ENCODE results near the gene TMEM175.

Gene TMEM175

DNA sequence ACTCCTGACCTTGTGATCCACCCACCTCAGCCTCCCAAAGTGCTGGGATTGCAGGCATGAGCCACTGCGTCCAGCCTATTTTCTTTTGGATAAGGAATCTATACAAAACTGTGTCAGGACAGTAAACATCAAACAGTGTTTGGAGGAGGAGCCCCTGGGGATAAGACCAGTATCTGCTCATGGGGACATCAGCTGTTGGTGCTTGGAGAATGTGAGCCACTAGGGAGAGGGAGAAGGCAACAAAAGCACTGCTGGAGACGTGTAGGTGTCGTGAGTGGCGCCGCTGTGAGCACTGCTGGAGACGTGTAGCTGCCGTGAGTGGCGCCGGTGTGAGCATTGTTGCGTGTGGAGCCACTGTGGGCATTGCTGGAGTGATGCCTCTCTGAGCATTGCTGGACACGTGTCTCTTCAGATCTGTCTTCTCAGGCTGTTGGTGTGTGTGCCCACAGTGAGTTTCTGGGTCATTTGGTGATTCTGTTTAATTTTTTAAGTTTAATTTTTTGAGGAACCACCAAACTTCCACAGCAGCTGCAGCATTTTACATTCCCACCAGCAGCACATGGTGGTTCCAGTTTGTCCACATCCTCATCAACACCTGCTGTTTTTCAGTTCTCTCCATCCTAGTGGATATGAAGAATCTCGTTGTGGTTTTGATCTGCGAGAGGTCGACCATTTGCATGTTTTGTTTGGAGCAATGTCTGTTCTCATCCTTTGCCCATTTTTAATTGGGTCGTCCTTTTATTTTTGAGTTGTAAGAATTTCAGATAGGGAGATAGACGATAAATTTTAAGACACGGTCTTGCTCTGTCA, 22.2 kb downstream of the TMEM175 start:
- Histone ChIP-seq H3K27me3 (ENCODE audit: control insufficient read depth, insufficient read depth, low read length) (no peaks in the 10 kb centered on the region), H3K9ac (ENCODE audit: low read length) (no peak overlapping the region), H3K36me3 (ENCODE audit: control insufficient read depth, insufficient read depth, low read length) (peaks cover 7% of the 10 kb centered on the region), H3K4me1 (ENCODE audit: control insufficient read depth, insufficient read depth, low read length) (no peaks in the 10 kb centered on the region), H3K27ac (ENCODE audit: low read depth, low read length) (no peak overlapping the region), H3K4me3 (ENCODE audit: low read length) (no peak overlapping the region)

DNA sequence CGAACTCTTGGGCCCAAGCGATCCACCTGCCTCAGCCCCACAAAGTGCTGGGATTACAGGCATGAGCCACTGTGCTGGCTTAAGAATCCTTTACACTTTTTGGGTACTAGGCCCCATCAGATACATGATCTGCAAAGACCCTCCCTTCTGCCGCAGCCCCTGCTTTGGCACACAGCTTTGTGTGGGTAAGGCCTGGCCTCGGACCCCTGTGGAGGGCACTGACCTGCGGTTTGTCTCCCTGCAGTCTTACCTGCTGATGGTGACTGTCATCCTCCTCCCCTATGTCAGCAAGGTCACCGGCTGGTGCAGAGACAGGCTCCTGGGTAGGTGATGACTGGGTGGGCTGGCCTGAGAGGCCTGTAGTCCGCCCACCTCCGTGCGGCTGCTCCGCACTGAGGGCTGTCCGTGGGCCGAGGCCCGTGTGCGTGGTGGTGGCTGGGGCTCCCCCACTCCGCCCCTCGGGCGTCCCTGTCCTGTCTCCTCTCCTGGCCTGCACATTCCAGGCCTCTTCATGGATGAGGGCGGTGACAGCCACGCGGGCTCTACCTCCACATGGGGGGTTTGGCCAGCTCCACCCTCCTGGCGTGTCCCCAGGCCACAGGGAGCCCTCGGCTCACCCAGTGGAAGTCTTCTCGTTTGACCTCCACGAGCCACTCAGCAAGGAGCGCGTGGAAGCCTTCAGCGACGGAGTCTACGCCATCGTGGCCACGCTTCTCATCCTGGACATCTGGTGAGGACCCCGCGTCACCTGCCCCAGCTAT, 23.1 kb downstream of the TMEM175 start:
- no peak overlapping the region for H3K9ac ChIP-seq (ENCODE audit: low read length)
- H3K27ac ChIP-seq (ENCODE audit: low read depth, low read length): no peak overlapping the region
- no peaks in the 10 kb centered on the region for H3K27me3 ChIP-seq (ENCODE audit: control insufficient read depth, insufficient read depth, low read length)
- no peaks in the 10 kb centered on the region for H3K4me1 ChIP-seq (ENCODE audit: control insufficient read depth, insufficient read depth, low read length)
- peaks cover 7% of the 10 kb centered on the region for H3K36me3 ChIP-seq (ENCODE audit: control insufficient read depth, insufficient read depth, low read length)
- H3K4me3 ChIP-seq (ENCODE audit: low read length): no peak overlapping the region

DNA sequence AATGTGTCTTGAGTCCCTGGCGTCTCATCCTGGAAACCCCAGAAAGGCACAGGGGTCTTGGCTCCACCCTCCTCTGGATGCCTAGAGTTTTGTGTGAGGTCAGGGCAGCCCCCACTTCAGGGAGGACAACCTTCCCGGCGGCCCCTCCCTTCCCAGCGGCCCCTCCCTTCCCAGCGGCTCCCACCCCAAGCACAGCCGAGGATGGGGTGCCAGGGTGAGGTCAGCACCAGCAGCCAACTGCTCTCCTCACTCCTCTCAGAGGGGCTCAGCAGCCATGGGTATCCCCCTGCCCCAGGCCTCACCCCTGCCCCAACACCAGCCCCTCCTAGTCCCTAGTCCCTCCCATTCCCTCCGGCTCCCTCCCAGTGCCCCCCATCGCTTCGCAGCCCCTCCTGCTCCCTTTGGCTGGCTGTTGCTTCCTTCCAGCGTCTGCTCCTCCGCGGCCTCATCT, 23.7 kb downstream of the TMEM175 start:
- no peaks in the 10 kb centered on the region for H3K4me1 ChIP-seq (ENCODE audit: control insufficient read depth, insufficient read depth, low read length)
- no peak overlapping the region for H3K9ac ChIP-seq (ENCODE audit: low read length)
- no peak overlapping the region for H3K27ac ChIP-seq (ENCODE audit: low read depth, low read length)
- H3K4me3 ChIP-seq (ENCODE audit: low read length): no peak overlapping the region
- H3K36me3 ChIP-seq (ENCODE audit: control insufficient read depth, insufficient read depth, low read length): peaks cover 7% of the 10 kb centered on the region
- H3K27me3 ChIP-seq (ENCODE audit: control insufficient read depth, insufficient read depth, low read length): no peaks in the 10 kb centered on the region

DNA sequence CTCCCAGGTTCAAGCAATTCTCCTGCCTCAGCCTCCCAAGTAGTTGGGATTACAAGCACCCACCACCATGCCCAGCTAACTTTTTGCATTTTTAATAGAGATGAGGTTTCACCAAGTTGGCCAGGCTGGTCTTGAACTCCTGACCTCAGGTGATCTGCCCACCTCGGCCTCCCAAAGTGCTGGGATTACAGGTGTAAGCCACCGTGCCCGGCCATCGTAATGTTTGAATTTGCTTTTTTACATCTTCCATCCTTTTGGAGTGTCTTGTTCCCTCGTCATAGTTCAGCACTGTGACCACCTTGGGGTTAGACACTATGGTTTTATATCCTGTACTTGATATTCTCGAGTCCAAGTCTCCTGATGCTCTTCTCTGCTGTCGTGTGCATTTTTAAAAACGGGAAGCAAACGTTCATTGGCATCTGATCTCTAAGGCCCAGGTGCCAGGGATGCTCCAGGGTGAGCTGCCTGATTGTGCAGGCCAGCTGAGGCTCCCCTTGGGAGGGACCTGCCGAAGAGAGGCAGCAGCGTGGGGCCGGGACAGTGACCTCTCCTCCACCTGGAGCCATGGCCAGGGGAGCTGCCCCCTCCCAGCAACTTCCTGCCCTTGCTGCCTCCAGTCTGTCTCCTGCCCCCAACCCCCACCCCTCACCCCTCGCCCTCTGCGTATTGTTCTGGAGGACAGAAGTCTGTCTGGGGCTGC, 24.4 kb downstream of the TMEM175 start:
- Histone ChIP-seq H3K27ac (ENCODE audit: low read depth, low read length) (no peak overlapping the region), H3K36me3 (ENCODE audit: control insufficient read depth, insufficient read depth, low read length) (peaks cover 8% of the 10 kb centered on the region), H3K27me3 (ENCODE audit: control insufficient read depth, insufficient read depth, low read length) (no peaks in the 10 kb centered on the region), H3K4me1 (ENCODE audit: control insufficient read depth, insufficient read depth, low read length) (no peaks in the 10 kb centered on the region), H3K4me3 (ENCODE audit: low read length) (no peak overlapping the region), H3K9ac (ENCODE audit: low read length) (no peak overlapping the region)

GRCh38 chr4:957231-957580, 24.9 kb downstream of the TMEM175 start:
- no peak overlapping the region for H3K9ac ChIP-seq (ENCODE audit: low read length)
- H3K4me1 ChIP-seq (ENCODE audit: control insufficient read depth, insufficient read depth, low read length): no peaks in the 10 kb centered on the region
- no peak overlapping the region for H3K27ac ChIP-seq (ENCODE audit: low read depth, low read length)
- H3K36me3 ChIP-seq (ENCODE audit: control insufficient read depth, insufficient read depth, low read length): peaks cover 13% of the 10 kb centered on the region
- H3K4me3 ChIP-seq (ENCODE audit: low read length): no peak overlapping the region
- H3K27me3 ChIP-seq (ENCODE audit: control insufficient read depth, insufficient read depth, low read length): no peaks in the 10 kb centered on the region

GRCh38 chr4:957581-958313, 25.5 kb downstream of the TMEM175 start:
- no peaks in the 10 kb centered on the region for H3K4me1 ChIP-seq (ENCODE audit: control insufficient read depth, insufficient read depth, low read length)
- H3K4me3 ChIP-seq (ENCODE audit: low read length): no peak overlapping the region
- H3K27me3 ChIP-seq (ENCODE audit: control insufficient read depth, insufficient read depth, low read length): no peaks in the 10 kb centered on the region
- peaks cover 15% of the 10 kb centered on the region for H3K36me3 ChIP-seq (ENCODE audit: control insufficient read depth, insufficient read depth, low read length)
- no peak overlapping the region for H3K27ac ChIP-seq (ENCODE audit: low read depth, low read length)
- H3K9ac ChIP-seq (ENCODE audit: low read length): no peak overlapping the region

DNA sequence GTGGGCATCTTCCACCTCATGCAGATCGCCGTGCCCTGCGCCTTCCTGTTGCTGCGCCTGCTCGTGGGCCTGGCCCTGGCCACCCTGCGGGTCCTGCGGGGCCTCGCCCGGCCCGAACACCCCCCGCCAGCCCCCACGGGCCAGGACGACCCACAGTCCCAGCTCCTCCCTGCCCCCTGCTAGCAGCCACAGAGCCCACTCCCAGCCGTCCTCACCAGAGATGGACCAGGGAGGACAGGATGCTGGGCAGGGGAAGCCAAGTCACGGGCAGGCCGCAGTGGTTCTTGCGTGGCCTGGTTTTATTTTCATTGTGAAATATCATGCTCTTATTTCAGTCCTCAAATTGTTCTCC, 26.0 kb downstream of the TMEM175 start:
- H3K36me3 ChIP-seq (ENCODE audit: control insufficient read depth, insufficient read depth, low read length): peaks cover 15% of the 10 kb centered on the region
- H3K4me1 ChIP-seq (ENCODE audit: control insufficient read depth, insufficient read depth, low read length): no peaks in the 10 kb centered on the region
- no peaks in the 10 kb centered on the region for H3K27me3 ChIP-seq (ENCODE audit: control insufficient read depth, insufficient read depth, low read length)
- H3K9ac ChIP-seq (ENCODE audit: low read length): no peak overlapping the region
- H3K27ac ChIP-seq (ENCODE audit: low read depth, low read length): no peak overlapping the region
- H3K4me3 ChIP-seq (ENCODE audit: low read length): no peak overlapping the region

DNA sequence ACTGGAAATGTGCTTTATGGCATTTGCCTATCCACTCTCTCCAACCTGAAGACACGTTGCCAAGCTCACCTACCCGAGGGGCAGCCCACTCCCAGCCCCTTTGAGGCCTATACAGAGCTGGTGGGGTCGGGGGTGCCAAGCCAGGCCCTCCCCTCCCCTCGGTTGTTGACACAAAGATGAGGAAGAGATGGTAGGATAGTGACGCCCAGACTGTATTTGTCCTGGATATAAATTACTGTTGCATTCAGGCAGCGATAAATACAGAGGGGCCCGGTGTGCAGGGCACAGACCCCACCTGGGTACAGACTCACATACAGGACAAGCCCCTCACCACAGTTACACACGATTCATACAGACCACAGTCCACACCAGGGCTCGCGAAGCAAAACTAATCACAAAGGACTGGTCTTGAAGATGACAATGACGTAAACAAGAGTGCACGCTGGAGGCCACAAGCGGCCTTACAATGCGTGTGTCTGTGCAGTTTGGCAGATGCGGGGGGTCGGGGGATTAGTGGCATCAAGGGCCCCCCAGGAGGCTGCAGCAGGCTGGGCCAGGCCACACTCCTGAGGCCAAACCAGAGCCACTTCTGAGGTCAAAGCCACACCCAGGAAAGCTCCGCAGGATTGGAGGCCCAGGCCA, 26.6 kb downstream of the TMEM175 start:
- Histone ChIP-seq H3K9ac (ENCODE audit: low read length) (no peak overlapping the region), H3K36me3 (ENCODE audit: control insufficient read depth, insufficient read depth, low read length) (peaks cover 15% of the 10 kb centered on the region)

GRCh38 chr4:959338-960139, 27.3 kb downstream of the TMEM175 start:
- no peaks in the 10 kb centered on the region for H3K27me3 ChIP-seq (ENCODE audit: control insufficient read depth, insufficient read depth, low read length)

More for the DNA sequence above, 26.6 kb downstream of the TMEM175 start:
- H3K4me3 ChIP-seq (ENCODE audit: low read length): no peak overlapping the region
- no peaks in the 10 kb centered on the region for H3K4me1 ChIP-seq (ENCODE audit: control insufficient read depth, insufficient read depth, low read length)
- no peak overlapping the region for H3K27ac ChIP-seq (ENCODE audit: low read depth, low read length)
- H3K27me3 ChIP-seq (ENCODE audit: control insufficient read depth, insufficient read depth, low read length): no peaks in the 10 kb centered on the region

GRCh38 chr4:960140-960635, 27.9 kb downstream of the TMEM175 start:
- no peak overlapping the region for H3K27ac ChIP-seq (ENCODE audit: low read depth, low read length)
- H3K36me3 ChIP-seq (ENCODE audit: control insufficient read depth, insufficient read depth, low read length): peaks cover 17% of the 10 kb centered on the region
- no peaks in the 10 kb centered on the region for H3K4me1 ChIP-seq (ENCODE audit: control insufficient read depth, insufficient read depth, low read length)
- no peaks in the 10 kb centered on the region for H3K27me3 ChIP-seq (ENCODE audit: control insufficient read depth, insufficient read depth, low read length)
- no peak overlapping the region for H3K9ac ChIP-seq (ENCODE audit: low read length)
- H3K4me3 ChIP-seq (ENCODE audit: low read length): no peak overlapping the region

More at GRCh38 chr4:959338-960139, 27.3 kb downstream of the TMEM175 start:
- Histone ChIP-seq H3K36me3 (ENCODE audit: control insufficient read depth, insufficient read depth, low read length) (peaks cover 15% of the 10 kb centered on the region), H3K9ac (ENCODE audit: low read length) (no peak overlapping the region), H3K4me3 (ENCODE audit: low read length) (no peak overlapping the region), H3K4me1 (ENCODE audit: control insufficient read depth, insufficient read depth, low read length) (no peaks in the 10 kb centered on the region), H3K27ac (ENCODE audit: low read depth, low read length) (no peak overlapping the region)
